Activated CD4-positive, CD25-positive, alpha-beta regulatory T cell (primary cell): Measurements from ENCODE around the gene NTRK3.

ENCODE experiments used
- DNase-seq, 4 experiments: peaks; one replicate each; lab custom pipeline; 2025; lab: John Stamatoyannopoulos, UW

The NTRK3 gene

DNA sequence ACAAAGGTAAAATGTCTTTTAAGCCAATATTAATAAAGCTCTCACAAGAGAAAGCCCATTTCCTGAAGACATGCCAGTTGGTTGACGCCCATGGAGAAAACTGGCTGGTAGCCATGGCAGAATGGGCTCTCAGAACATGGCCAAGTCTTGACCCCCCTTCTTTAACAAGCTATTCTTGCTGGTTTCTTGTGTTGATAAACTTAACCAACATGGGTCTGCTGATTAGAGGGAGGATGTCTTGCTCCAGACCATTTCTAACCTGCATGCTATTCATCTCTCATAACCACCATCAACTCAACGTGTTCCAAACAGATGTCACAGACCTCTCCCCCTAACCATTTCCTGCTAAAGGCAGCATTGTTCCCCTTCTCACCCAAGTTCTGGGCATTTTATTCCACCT is 25.7 kb downstream of the NTRK3 start:
- no peak for DNase-seq

DNA sequence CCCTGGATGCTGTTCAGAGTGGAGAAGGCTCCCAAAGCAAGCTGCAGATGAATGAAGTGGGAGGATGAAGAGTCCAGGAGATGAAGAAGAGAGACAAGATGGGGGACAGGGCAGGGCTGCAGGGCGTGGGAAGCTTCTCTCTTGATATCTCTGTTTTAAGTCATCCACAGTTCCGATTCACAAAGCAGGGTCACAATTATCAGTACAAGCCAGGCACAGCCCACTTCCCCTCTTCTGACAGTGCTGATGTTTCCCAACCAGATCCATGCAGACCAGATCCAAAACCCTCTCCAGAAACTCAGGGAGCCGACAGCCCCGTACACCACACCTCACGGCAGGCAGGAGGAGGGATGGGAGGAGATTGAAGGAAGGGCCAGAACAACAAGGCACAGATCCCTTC is 31.1 kb downstream of the NTRK3 start:
- no peak for DNase-seq

DNA sequence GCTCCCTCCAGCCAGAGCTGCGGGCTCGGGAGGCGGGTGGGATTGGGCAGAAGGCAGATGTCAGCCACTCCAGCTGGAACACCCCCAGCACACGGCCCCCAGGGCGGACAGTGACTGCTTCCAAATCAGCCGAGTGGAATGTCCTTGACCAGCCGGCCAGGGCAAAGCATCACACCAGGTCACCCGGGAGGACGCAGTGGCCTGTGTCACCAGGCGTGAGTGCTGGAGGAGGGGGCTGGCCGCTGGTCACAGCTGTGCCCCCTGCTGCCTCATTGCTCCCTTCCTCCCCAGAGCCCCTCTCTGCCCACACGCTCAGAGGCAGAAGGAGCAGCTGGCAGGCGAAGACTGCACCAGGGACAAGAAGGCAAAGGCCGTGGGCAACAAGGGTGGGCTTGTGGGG is 33.5 kb downstream of the NTRK3 start:
- no peak for DNase-seq

DNA sequence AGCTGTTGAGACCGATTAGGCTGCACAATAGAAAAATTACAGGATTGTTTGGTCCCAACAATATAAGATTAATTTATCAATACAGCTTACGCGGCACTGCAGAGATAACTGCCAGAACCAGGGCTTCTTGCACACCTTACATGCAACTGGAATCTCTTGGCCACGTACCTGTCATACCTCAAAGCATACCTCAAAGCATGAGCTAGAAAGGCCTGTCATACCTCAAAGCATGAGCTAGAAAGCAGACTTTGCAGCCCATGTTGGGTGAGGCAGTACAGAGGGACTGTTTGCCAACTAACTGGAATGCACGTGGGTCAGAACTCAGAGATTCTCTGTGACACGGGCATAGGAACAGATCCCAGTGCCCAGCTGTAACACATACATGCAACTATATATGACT is 34.7 kb downstream of the NTRK3 start:
- no peak for DNase-seq

DNA sequence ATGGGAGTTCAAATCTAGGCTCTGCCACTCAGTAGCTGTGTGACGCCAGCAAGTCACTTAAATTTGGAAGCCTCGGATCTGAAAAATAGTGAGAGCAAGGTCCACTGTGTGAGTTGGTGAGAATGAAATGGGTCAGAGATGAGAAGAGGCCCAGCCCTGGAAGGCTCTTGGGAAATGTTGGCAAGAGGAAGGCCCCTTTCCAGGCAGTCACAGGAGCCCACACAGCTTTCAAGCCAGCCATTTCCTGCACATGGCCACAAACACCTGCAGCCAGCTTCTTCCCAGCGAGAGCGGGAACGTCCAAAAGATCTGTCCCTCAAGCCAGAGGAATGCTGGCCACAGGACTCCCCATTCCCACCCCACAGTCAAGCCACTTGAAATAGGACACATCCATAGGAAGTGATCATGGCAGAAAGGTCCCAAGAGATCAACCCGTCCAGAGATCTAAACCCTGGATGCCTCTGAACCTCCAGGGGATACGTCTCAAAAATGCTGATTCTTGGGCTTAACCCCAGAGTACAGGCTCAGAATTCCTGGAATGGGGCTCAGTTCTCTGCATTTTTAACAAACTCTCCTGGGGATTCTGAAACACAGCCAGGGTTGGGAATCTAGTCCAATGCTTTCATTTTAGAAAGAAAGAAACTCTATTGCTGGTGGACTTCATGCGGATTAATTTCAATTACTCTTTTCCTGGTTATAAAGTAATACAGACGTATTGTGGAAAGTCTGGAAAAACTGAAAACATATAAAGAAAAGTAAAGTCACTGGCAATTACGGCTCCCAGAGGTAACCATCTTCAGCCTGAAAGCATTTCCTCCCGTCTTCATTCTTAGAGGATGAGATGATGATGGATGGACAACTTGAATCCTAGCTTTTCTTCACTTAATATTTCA is 35.9 kb downstream of the NTRK3 start:
- DNase-seq, result no peak

DNA sequence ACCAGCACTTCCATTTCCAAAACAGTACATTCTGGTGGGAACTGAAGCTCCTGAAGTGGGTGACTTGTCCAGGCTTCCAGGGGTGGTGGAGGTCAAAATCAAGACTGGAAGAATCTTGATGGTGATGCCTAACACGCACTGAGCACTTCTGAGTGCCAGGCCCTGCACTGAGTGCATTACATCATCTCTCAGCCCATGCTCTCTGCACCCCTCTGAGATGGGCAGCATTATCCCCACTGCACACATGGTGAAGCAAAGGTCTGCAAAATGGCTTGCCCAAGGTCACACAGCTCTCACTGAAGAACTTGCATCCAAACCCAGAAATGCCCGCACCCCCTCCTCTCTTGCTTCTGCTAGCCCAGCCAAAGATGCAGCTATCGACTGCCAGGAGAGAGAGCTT is 36.9 kb downstream of the NTRK3 start:
- no peak for DNase-seq

DNA sequence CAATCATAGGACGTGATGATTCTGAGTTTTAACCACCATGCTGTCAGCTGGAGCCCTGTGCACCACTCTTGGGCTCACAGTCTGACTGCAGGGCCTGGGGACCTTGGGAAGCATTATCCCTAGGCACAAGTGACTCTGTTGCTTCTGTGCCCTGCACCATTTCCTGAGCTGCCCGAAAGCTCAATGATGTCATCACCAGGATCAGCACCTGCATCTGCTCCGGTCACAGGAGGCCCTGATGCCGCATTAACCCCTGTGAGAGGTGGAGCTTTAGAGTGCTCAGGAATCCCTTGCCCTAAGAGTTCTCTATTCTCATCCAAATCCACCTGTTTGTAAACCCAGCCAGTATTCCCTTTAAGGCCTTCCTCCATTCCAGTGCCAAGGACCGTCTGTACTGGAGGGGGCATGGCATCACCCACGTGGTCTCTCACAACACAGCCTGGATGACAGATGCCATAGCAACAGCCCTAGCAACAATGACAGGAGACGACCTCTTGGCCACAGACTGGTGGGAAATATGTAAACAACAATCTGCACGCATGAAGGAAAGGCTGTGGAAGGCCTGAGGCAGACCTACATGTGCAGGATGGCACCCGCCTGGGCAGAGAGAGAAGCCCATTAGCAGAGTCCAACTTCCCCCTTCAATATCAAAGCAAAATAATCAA is 37.9 kb downstream of the NTRK3 start:
- no peak for DNase-seq

DNA sequence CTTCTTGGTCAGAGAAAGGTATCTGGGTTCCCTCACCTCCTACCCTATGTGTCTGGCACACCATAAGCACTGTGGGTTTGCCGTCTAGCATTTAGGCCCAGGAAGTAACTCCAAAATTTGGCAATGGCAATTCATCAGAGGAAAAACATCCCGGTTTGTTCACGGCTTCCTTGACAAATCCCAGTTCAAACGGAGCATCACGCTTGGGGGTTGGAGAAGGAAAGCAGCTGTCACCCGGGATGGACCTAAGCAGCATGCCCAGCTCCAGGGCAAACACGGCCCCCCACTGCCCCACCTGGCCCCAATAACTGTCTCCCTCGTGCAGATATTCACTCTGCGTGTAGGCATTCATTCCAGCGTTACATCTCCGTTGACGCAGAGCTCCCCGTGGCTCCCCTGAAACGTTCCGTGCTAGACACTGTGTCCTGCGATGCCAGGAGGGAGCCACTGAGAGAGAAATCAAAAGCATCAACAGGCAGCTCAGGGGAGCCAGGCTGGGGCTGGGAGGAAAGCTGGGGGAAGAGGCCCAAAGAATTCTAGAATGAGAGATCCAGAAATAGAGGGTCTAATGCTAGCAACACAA is 41.4 kb downstream of the NTRK3 start:
- no peak for DNase-seq

DNA sequence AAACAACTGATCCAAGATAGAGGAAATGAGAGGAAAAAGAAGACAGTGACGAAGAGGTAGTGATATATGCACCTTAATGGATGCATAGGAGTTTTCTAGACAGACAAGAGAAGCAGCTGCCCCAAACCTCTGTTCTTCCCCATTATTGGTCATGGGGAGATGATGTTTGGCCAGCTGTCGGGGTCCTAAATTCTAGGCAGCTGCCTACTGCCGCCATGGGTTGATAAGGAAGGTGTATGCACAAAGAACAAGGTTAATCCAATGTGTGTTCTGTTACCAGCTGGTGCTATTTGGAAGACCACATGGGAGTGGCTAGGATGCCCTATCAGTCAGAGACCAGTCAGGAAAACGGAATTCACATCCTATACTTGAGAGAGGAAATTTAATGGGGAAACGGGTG is 47.4 kb downstream of the NTRK3 start:
- DNase-seq, result no peak

DNA sequence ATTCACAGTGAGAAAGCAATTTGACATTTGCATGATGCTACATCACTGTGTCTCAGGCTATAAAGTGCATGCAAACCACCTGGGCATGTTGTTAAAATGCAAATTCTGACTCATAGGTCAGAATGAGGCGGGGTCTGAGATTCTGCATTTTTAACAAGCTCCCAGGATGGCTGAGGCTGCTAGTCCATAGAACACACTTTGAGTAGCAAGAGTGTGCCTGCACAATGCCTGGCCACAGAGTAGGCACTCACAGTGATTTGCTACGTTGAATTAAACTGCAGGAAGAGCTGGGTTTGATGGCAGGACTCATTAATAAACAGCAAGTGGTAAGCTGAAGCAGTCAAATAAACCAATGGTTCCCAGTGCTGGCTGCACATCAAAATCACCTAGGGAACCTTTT is 48.1 kb downstream of the NTRK3 start:
- DNase-seq, result no peak

DNA sequence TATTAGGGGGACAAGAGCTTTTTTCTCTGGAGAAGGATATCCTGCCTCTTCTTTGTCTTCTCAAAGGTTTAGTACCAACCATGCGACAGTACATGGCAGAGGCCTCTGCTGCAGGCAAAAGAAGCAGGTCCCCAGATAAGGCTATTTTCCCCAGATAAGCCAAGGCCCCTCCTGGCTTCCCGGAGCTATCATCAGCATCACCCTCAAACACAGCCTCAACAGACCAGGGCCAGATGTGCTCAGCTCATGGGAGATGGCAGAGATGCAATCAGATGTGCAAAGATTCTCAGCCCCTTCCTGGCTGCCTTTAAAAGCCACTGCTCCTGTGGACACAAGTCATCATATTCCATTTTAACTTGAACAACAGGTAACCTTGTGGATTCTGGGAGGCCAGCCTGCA is 49.0 kb downstream of the NTRK3 start:
- no peak for DNase-seq

DNA sequence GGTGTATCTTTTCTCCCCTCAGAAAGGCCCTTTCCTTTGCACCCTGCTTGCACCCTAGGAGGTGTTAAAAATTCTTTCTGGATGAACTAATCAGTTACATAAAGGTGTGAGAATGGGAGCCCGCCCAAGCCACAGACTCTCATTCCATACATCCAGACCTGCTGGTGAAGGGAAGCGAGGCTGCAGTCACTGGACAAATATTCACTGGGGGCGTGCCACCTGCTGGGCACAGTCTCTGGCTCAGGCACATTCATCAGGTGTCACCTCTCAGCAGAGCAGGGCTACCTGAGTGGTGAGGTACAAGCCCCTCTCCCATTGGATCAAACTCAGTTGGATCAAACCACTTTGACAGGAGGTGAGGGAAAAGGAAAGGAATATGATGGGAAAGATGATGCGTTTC is 52.0 kb downstream of the NTRK3 start:
- DNase-seq, result no peak

DNA sequence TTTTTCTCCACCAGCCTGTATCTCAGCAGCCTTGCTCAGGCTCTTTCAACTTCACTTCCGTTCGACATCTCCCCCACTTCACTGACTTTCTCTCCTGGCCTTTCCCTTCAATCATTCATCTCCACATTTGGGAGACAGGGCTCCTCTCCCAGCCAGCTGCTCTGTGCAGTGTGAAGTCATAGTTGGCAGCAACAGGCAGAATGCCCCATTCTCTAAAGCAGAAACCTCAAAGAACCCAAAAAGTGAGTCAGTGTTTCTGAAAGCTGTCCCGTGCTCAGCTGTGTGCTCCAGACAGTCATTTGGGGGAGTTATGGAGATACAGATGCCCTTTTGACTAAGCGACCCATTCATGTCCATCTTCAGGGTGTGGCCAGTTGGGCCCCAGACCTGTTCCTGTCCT is 54.3 kb downstream of the NTRK3 start:
- DNase-seq, result no peak

DNA sequence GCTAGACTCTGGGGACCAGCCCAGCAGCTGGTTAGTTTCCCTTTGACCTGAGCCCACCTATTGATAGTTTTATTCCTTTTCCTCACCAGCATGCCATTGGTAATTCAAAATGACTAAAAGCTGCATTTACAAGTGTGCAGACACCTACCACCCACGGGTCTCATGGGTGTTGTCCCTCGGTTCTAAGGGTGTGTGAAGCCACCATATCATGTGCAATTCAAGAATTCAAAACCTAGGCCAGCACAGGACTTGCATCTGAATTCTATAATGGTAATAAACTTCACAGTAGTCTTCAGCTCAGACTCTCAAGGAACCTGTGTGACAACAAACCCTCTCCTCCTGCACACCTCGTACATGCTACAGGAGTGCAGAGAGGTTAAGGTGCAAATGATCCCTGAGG is 55.3 kb downstream of the NTRK3 start:
- DNase-seq, result no peak

DNA sequence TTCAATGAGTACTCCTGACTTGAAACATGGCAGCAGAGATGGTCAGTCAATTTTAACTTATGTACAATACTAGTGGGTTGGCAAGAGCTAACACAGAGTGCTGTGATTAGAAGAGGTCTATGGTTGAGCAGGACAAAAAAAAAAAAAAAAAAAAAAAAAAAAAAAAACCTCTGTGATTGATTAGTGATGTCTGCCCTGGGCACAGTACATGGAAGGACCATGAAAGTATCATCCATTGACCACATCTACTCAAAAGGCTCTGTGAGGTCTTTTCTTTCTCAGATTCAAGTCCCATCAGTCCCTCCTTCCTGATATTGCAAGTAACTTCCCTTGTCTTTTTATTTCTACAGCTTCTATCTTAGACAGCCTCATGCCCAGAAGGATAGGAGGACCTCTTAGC is 59.6 kb downstream of the NTRK3 start:
- DNase-seq, result no peak

DNA sequence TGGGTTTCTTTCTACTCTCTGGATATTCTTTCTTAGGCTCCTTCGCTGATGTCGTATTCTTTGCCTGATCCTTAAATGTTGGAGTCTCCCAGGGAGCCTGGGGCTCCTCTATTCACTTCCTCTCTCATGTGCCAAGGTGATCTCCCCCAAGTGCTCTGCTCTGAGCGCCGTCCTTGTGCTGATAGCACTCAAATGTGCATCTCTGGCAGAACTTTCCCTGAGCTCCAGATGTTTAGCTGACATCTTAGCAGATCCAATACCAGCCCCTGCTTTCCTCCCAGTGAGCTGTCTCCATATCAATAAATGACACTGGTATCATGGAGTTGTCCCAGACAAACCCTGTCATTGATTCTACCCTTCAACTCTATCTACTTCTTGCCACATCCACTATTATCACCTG is 62.4 kb downstream of the NTRK3 start:
- DNase-seq, result no peak

DNA sequence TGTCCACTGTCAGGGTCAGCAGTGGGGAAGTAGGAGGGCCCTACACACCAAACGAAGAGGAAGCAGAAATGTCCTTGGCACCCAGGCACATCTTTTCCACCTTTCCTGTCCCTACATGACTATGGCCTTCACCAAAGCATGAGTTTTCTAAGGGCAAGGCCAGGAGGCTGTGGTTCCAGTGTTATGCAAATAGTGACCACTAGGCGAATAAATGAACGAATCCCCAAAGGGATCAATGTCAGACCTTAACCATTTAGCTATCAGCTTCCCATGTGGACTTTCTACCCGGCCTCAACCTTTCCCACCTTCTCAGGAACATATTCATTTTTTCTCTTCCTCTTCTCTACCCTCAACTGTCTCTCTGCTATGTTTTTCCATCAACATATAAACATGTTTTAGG is 63.1 kb downstream of the NTRK3 start:
- no peak for DNase-seq

DNA sequence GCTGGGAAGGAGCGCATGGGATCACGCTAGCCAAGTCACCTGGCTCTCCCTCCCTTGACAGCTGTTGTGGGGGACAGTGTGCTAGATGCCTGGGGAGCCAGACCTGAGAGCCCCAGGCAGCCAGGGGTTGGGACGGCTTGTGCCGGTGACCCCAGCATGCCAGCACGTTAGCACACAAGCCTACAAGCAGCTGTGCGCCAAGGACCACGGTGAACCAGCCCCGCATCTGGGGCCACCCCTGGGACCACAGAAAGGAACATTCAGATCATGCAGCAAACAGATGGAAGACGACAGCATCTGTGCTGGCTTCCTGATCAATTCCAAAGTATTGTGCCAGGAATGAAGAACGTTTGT is 64.8 kb downstream of the NTRK3 start:
- no peak for DNase-seq

DNA sequence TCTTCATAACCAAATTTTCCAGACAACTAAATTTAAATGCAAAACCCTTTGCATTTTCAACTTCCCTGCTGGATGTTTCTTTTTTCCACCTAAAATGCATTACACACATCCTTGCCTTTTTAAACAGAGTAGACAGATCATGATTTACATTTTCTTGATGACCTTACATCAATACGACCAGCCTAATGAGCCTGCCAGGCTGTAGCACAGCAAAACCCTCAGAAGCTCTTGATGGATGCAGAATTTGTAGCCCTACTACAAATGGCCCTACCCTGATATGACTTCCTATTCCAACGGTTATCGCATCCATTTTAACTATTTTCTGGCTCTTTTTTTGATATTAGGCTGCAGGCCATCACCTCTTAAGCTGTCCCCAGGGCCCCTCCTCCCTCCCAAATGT is 66.3 kb downstream of the NTRK3 start:
- DNase-seq, result no peak

DNA sequence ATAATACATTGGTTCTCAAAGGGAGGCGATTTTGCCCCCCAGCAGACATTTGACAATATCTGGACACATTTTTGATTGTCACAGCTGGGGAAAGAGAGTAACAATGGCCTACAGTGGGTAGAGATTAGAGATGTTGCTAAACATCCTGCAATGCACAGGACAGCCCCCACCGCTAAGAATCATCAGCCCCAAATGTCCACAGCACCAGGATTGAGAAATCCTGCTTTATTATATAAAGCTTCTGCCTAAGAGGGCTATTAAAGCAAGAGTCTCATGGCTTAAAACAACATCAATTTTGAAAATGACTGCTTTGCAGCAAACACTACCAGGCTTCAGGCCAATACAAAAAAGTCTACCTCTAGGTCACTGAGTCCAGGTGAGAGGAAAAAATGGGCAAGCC is 68.2 kb downstream of the NTRK3 start:
- no peak for DNase-seq

DNA sequence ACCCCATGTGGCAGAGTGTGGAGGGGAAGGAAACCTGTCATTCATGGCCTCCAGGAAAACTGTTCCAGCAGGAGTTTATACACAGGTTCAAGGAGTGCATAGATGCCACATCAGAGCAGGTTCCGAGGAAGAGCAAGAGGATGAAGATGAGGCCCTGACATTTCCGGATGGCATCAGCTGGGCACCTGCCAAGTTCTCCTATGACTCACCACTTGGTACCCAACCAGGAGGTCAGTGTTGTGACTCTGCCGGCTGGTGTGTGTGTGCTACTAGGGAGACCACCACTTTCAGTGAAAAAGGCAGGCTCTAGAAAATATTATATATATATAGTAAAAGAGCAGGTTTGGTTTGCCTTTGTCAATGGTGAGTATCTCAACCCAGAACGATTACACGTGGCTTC is 69.3 kb downstream of the NTRK3 start:
- no peak for DNase-seq

DNA sequence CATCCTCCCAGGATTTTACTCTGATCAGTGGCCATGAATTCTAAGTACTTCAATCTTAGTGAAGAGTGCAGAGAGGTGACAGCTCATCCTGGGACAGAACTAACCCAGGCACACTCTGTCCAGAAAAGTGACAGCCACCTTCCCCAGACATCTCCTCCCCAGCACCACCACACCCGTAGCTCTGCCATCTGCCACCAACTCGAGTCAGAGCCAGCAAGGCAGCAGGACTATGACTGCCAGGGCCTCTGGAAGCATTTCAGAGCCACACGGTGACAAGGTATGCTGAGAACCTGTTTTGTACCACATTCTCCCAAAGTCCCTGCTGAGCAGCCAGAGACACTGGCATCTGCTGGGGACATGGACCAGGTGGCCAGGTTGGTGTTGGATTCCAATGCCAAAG is 71.0 kb downstream of the NTRK3 start:
- DNase-seq, result no peak

DNA sequence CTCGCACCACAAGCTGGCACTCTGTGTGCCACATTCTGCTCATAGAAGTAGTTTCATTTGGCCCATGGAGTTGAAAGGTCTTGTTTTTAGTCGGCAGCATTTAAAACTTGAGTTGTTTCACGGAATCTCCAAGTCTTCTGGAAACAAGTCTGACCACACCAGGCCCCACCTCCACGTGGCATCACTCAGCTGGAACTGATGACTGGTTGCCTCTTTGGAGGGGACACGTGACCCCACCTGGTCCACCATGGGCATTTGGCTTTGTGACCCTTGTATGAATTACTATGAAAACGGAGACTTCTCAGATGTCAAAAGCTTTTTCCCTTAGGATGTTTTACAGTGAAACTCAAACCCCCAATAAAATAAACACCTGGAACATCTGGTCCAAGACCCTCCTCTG is 74.9 kb downstream of the NTRK3 start:
- DNase-seq, result no peak

DNA sequence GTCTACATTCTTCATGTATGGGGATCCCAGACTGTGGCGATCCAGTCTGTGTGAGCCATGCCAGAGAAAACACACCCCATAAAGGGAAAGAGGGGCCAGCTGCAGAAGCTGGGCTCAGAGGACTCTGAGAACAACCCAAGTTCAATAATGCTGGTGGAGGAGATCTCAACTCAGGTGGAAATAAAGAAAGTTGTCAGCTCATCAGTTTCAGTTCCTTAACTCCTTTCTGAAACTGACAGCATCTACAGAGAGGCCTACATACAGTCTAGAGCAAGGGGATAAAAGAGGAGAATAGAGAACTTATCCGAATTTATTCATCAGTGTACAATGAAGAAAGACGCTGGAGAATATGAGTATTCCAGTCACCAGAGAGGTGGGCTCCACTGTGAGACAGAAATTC is 77.0 kb downstream of the NTRK3 start:
- DNase-seq, result no peak
